Measurements from ENCODE around the gene HDLBP. TPM values are rescaled to one million over a fixed set of nuclear protein-coding genes. Genes with fewer than 3 reads are reported as not detected.

Gene HDLBP
- total RNA-seq, 1 donor: 1,418 TPM

DNA sequence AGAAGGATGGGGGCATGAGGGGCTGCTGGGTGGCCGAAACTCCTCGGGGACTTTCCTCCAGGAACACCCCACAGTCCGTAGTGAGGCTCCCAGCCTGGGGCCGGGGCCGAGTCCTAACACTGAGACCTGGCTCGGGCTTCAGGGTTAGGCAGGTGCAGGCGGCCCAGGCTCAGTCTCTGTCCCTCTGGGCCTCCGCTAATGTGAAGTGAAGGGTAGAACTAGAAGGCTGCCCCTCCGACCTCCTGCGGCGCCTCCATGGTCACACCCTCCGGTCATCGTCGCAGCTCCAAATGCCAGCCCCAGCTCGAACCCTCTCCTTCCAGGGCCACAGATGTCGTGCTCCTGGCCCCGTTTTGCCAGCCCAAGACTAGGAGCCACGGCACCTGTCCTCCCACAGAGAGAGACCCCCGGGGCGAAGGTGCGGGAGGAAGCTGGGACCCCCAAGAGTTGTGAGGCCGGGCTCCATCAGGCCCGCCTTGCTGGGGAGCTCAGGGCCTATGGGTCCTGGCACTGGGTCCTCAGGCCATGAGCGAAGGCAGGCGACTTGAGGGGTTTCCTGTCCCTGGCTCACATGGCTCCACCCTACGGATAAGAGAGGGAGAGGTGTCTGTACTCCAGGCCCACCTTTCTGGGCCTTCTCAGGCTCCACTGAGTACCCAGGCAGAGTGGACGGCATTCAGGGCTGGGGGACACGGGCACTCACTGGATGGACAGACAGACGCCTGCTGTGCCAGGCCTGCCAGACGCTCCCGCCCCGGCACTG lies 126.2 kb downstream of the HDLBP start:
- H2AFZ ChIP-seq (ENCODE audit: low read length): no peak overlapping the region
- DNase-seq (ENCODE audit: insufficient read length, low spot score, missing footprints): peak; percentile 79
- H3K27me3 ChIP-seq (ENCODE audit: insufficient read depth, low read length): peaks cover 4% of the 10 kb centered on the region
- H3K4me3 ChIP-seq (ENCODE audit: insufficient read depth, low read length): no peak overlapping the region
- no peak overlapping the region for H3K27ac ChIP-seq (ENCODE audit: low read depth, low read length)
- H3K79me2 ChIP-seq (ENCODE audit: insufficient read depth, low read length): no peaks in the 10 kb centered on the region
- no peaks in the 10 kb centered on the region for H3K9me3 ChIP-seq (ENCODE audit: low read depth, low read length)
- H3K4me1 ChIP-seq (ENCODE audit: insufficient read depth, low read length): no peaks in the 10 kb centered on the region
- no peaks in the 10 kb centered on the region for H4K20me1 ChIP-seq (ENCODE audit: insufficient read depth, low read length)
- no peak overlapping the region for H3K4me2 ChIP-seq (ENCODE audit: insufficient read depth, low read length)
- TF ChIP-seq, protein P1, sequence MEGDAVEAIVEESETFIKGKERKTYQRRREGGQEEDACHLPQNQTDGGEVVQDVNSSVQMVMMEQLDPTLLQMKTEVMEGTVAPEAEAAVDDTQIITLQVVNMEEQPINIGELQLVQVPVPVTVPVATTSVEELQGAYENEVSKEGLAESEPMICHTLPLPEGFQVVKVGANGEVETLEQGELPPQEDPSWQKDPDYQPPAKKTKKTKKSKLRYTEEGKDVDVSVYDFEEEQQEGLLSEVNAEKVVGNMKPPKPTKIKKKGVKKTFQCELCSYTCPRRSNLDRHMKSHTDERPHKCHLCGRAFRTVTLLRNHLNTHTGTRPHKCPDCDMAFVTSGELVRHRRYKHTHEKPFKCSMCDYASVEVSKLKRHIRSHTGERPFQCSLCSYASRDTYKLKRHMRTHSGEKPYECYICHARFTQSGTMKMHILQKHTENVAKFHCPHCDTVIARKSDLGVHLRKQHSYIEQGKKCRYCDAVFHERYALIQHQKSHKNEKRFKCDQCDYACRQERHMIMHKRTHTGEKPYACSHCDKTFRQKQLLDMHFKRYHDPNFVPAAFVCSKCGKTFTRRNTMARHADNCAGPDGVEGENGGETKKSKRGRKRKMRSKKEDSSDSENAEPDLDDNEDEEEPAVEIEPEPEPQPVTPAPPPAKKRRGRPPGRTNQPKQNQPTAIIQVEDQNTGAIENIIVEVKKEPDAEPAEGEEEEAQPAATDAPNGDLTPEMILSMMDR (IDR thresholded peaks at IDR 0.05; ENCODE audit: extremely low read depth, low read depth, low read length): no peak
- no peaks in the 10 kb centered on the region for H3K36me3 ChIP-seq (ENCODE audit: insufficient read depth, low read length)

DNA sequence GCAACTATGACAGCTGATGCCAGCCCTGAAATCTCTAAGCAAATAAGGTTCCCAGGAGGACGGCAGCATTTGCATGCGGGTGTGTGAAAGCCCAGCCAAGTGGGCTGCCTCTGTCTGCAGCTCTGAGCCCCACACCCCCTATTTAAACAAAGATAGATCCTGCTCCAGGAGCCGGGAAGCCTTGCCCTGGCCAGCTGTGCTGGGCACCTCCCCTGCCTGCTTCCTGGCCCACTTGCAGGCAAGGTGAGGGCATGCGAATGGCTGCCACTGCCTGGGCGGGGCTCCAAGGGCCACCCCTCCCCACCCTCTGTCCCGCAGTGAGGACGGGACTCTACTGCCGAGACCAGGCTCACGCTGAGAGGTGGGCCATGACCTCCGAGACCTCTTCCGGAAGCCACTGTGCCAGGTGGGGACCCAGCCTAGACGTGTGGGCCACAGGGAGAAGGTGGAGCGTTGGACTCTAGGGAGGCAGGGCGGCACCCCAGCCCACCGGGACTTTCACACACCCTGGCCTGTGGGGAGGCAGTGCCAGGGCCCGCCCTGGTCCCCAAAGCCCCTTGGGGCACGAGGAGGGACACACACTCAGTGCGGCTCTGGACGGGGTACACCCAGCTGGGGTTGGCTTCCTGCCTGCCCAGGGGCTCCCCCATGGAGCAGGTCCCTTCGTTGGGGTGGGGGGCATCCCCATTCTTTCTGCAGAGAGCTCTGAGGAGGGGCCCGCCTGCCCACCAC lies 126.9 kb downstream of the HDLBP start, which contains the start of gene ANO7:
Gene ANO7 (plus strand): TSS at position 317 of the 732 bp plus-strand sequence. CDS start 1,387 bp downstream, outside the sequence.
- H3K79me2 ChIP-seq (ENCODE audit: insufficient read depth, low read length): no peaks in the 10 kb centered on the region
- TF ChIP-seq, protein P1 (IDR thresholded peaks at IDR 0.05; ENCODE audit: extremely low read depth, low read depth, low read length): no peak
- no peaks in the 10 kb centered on the region for H3K36me3 ChIP-seq (ENCODE audit: insufficient read depth, low read length)
- peaks cover 4% of the 10 kb centered on the region for H3K27me3 ChIP-seq (ENCODE audit: insufficient read depth, low read length)
- H3K27ac ChIP-seq (ENCODE audit: low read depth, low read length): no peak within 1 kb of the TSS
- no peaks in the 10 kb centered on the region for H3K4me1 ChIP-seq (ENCODE audit: insufficient read depth, low read length)
- H3K9me3 ChIP-seq (ENCODE audit: low read depth, low read length): no peaks in the 10 kb centered on the region
- no peak within 1 kb of the TSS for H2AFZ ChIP-seq (ENCODE audit: low read length)
- peak; percentile 53 for DNase-seq (ENCODE audit: insufficient read length, low spot score, missing footprints)
- H3K4me2 ChIP-seq (ENCODE audit: insufficient read depth, low read length): no peak within 1 kb of the TSS
- no peaks in the 10 kb centered on the region for H4K20me1 ChIP-seq (ENCODE audit: insufficient read depth, low read length)
- no peak within 1 kb of the TSS for H3K4me3 ChIP-seq (ENCODE audit: insufficient read depth, low read length)

DNA sequence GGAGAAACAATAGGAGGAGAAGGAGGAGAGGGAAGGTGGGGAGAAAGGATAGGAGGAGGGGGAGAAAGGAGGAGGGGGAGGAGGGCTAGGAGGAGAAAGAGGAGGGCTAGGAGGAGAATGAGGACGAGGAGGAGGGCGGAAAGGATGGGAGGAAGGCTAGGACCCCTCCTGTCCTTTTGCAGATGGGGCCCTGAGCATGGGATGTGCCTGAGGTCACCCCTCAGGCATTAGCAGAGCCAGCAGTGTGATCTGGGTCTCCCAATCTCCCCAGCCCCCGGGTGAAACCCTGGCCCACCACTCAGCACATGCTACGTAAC lies 127.6 kb downstream of the HDLBP start:
- peak; percentile 49 for DNase-seq (ENCODE audit: insufficient read length, low spot score, missing footprints)
- Histone ChIP-seq H3K4me1 (ENCODE audit: insufficient read depth, low read length) (no peaks in the 10 kb centered on the region), H3K27me3 (ENCODE audit: insufficient read depth, low read length) (peaks cover 4% of the 10 kb centered on the region), H3K4me2 (ENCODE audit: insufficient read depth, low read length) (no peak overlapping the region), H3K9me3 (ENCODE audit: low read depth, low read length) (no peaks in the 10 kb centered on the region), H3K79me2 (ENCODE audit: insufficient read depth, low read length) (no peaks in the 10 kb centered on the region), H3K27ac (ENCODE audit: low read depth, low read length) (no peak overlapping the region), H3K4me3 (ENCODE audit: insufficient read depth, low read length) (no peak overlapping the region), H3K36me3 (ENCODE audit: insufficient read depth, low read length) (no peaks in the 10 kb centered on the region), H2AFZ (ENCODE audit: low read length) (no peak overlapping the region), H4K20me1 (ENCODE audit: insufficient read depth, low read length) (no peaks in the 10 kb centered on the region)
- TF ChIP-seq, protein P1 (IDR thresholded peaks at IDR 0.05; ENCODE audit: extremely low read depth, low read depth, low read length): no peak

All from osteoblast (primary cell).